Measurements from ENCODE around the gene SLC2A10. TPM values are rescaled to one million over a fixed set of nuclear protein-coding genes. Genes with fewer than 3 reads are reported as not detected.

The SLC2A10 gene
- total and polyA plus RNA-seq, 7 donors = 6.4 to 28.2 (median 9.4) TPM

DNA sequence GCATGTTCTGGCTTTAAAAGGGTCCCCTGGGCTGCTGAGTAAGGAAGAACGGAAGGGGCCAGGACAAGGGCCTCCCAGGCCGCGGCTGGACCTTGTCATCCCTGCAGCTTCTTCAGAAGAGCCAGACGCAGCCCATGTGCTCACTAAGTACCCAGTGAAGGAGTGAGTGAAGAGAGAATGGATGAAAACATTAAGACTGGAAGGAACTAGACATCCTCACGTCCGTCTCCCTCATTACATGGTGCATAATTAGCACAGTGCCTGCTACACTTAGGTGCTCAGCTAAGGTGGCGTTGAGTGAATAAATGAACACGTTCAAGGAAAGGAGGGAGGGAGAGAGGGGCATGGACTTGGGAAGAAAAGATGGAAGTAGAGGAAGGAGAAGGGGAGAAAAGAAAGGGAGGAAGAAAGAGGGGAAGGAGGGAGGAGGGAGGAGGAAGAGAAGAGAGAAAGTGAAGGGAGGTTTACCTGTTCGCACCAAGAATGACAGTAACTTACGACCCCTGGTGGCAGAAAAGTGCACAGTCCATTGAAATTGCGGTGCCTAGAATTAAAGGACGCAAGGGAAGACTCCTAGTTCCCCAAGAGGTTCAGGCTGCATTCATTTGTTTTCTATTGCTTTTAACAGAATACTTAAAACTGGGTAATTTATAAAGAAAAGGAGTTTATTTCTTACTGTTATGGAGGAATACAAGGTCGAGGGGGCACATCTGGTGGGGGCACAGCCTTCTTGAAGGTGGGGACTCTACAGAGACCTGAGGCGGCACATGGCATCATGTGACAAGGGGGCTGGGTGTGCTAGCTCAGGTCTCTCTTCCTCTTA, 28.2 kb upstream of the SLC2A10 start:
- WGBS, 2 donors = 47 to 52% methylated on average over 14 of the region's 14 CpGs
- H3K27me3 ChIP-seq = no peaks in the 10 kb centered on the region
- peaks cover 0 to 19% (median 2%) of the 10 kb centered on the region in 4 donors for H3K36me3 ChIP-seq
- TF ChIP-seq EP300 (IDR thresholded peaks at IDR 0.05) = no peak
- TF ChIP-seq, protein P1, sequence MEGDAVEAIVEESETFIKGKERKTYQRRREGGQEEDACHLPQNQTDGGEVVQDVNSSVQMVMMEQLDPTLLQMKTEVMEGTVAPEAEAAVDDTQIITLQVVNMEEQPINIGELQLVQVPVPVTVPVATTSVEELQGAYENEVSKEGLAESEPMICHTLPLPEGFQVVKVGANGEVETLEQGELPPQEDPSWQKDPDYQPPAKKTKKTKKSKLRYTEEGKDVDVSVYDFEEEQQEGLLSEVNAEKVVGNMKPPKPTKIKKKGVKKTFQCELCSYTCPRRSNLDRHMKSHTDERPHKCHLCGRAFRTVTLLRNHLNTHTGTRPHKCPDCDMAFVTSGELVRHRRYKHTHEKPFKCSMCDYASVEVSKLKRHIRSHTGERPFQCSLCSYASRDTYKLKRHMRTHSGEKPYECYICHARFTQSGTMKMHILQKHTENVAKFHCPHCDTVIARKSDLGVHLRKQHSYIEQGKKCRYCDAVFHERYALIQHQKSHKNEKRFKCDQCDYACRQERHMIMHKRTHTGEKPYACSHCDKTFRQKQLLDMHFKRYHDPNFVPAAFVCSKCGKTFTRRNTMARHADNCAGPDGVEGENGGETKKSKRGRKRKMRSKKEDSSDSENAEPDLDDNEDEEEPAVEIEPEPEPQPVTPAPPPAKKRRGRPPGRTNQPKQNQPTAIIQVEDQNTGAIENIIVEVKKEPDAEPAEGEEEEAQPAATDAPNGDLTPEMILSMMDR (IDR thresholded peaks at IDR 0.05) = peak; percentile 48 to 79 (median 68)
- H3K9me3 ChIP-seq = no peaks in the 10 kb centered on the region
- DNase-seq = no peak
- intact Hi-C loops (cut with DNase I) = loop anchor here (5.0 to 10.0 kb wide), 3 partner anchors 119 to 586 kb away; partner anchors contain the start of gene ZNF334
- no peak overlapping the region for H3K4me3 ChIP-seq
- peaks cover 0 to 34% (median 22%) of the 10 kb centered on the region in 4 donors for H3K4me1 ChIP-seq
- no peak overlapping the region for H3K27ac ChIP-seq

DNA sequence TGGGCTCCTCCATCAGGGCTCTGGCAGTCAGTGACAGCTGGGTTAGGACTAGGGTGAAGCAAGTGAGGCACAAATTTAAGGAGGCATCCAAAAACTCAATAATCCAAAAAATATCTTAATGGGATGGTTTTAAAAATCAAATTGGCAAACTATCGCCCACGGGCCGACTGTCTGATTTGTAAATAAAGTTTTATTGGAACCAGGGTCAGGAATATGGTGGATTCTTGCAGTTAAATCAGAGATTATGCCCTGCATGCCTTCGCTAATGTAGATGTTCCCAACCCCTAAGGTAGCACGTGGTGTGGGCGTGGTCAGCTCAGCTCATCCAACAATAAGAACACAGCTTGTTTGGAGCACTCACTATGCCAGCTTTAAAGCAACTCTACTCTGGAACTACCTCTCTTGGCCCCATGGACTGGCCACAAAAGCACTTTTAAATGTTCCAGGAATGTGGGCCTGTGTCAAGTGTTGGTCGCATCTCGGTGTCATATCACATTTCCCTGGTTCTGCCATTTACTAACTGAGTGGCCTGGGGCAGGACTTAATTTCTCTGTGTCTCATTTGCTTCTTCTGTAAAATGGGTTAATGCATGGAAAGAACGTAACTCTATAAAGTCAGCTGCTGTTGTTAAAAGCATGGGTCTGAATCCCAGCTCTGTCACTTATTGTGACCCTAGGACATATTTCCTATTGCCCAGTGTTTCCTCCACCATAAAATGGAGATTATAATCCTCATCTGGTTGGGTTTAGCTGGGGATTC, 27.2 kb upstream of the SLC2A10 start:
- intact Hi-C loops (cut with DNase I) = loop anchor here (5.0 to 10.0 kb wide), 3 partner anchors 120 to 587 kb away; partner anchors contain the start of gene ZNF334
- Histone ChIP-seq H3K36me3 (peaks cover 0 to 27% (median 2%) of the 10 kb centered on the region in 4 donors), H3K4me1 (peaks cover 0 to 44% (median 31%) of the 10 kb centered on the region in 4 donors), H3K27me3 (no peaks in the 10 kb centered on the region), H3K4me3 (no peak overlapping the region), H3K9me3 (no peaks in the 10 kb centered on the region), H3K27ac (no peak overlapping the region)
- TF ChIP-seq EP300 (IDR thresholded peaks at IDR 0.05) = no peak
- TF ChIP-seq POLR2AphosphoS5 (IDR thresholded peaks at IDR 0.05) = no peak
- TF ChIP-seq, protein P1 (IDR thresholded peaks at IDR 0.05) = no peak
- TF ChIP-seq POLR2A (IDR thresholded peaks at IDR 0.05) = no peak
- WGBS, 2 donors = 75 to 87% methylated on average over 9 of the region's 9 CpGs
- DNase-seq = no peak

DNA sequence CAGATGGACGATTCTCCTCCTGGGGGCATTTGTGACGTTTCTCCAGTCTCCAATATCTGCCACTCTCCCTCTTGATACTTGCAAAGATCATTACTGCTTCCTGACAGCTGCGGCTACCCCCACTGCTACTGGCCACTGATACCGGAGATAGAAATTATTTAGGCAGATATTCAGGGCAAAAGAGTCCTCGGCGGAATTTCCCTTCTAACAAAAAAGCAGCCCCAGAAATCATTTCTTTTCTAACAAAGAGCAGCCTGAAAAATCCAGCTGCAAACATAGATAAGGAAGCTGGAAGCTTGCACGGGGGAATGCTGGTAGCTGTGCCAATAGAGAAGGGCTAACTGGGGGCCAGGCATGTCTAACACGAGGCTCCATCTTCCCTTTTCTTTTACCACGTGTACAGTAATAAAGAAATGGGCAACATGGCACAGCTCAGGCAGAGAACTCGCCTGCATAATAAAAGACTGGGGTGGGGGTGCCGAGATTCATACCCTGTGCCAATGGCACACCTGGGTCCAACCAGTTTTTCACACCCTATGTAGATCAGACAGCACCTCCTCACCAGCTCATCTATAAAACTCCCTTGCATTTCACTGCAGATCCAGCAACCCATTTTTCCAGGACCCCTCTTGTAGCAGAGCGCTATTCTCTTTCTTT, 26.3 kb upstream of the SLC2A10 start:
- TF ChIP-seq POLR2A (IDR thresholded peaks at IDR 0.05) = no peak
- TF ChIP-seq, protein P1 (IDR thresholded peaks at IDR 0.05) = no peak
- no peak for TF ChIP-seq POLR2AphosphoS5 (IDR thresholded peaks at IDR 0.05)
- TF ChIP-seq EP300 (IDR thresholded peaks at IDR 0.05) = no peak
- H3K9me3 ChIP-seq = no peaks in the 10 kb centered on the region
- no peak for DNase-seq
- 60 to 62% methylated on average over 12 of the region's 12 CpGs for WGBS, 2 donors
- H3K27ac ChIP-seq = peak overlapping the region in 1 of 4 donors; percentile 57
- peak overlapping the region in 2 of 4 donors; percentile 32 to 41 for H3K4me3 ChIP-seq
- H3K4me1 ChIP-seq = peaks cover 0 to 53% (median 40%) of the 10 kb centered on the region in 4 donors
- peaks cover 0 to 27% (median 2%) of the 10 kb centered on the region in 4 donors for H3K36me3 ChIP-seq
- no peaks in the 10 kb centered on the region for H3K27me3 ChIP-seq
- intact Hi-C loops (cut with DNase I) = loop anchor here (5.0 to 10.0 kb wide), 3 partner anchors 121 to 588 kb away; partner anchors contain the start of gene ZNF334

DNA sequence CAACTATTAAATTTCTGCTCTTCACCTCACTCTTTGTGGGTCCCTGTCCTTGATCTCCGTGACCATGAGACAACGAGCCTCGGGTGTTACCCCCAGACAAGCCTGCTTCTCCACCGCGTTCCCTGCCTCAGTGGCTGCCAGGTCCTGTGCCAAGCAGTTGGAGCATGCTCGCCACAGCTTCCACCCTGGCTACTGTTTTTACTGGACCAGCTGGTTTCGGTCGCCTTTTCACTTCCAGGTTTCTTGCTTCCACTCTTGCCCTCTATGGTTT, 25.8 kb upstream of the SLC2A10 start:
- Histone ChIP-seq H3K27me3 (no peaks in the 10 kb centered on the region), H3K9me3 (no peaks in the 10 kb centered on the region), H3K4me1 (peaks cover 0 to 58% (median 44%) of the 10 kb centered on the region in 4 donors), H3K36me3 (peaks cover 0 to 27% (median 2%) of the 10 kb centered on the region in 4 donors), H3K4me3 (peak overlapping the region in 3 of 4 donors; percentile 32 to 41 (median 41)), H3K27ac (peak overlapping the region; percentile 33 to 68 (median 62))
- TF ChIP-seq POLR2AphosphoS5 (IDR thresholded peaks at IDR 0.05) (no peak), EP300 (IDR thresholded peaks at IDR 0.05) (no peak), POLR2A (IDR thresholded peaks at IDR 0.05) (no peak)
- TF ChIP-seq, protein P1 (IDR thresholded peaks at IDR 0.05) = no peak
- no peak for DNase-seq
- intact Hi-C loops (cut with DNase I) = loop anchor here (5.0 to 10.0 kb wide), 3 partner anchors 121 to 589 kb away; partner anchors contain the start of gene ZNF334
- WGBS, 2 donors = 72 to 79% methylated on average over 8 of the region's 8 CpGs
